Measurements from ENCODE around the gene GAS2L3.

Gene GAS2L3

DNA sequence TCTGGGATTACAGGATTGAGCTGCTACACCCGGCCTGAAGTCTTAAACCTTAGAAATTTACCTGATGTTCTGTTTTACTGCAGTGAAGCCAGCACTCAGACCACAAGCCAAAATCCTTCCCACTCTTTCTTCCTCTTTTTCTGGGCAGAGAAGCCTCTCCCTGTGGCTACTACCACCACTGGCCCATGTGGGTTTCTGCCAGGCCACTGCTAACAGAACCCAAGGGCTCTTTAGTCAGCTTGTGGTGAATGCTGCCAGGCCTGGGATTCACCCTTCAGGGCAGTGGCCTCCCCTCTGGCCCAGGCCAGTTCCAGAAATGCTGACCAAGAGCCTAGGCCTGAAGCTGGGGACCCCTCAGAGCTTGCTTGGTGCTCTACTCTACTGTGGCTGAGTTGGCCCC, 35.3 kb downstream of the GAS2L3 start:
- no peak overlapping the region for H3K4me3 ChIP-seq (replicated peaks; ENCODE audit: insufficient read depth, low read length)
- DNase-seq (ENCODE audit: low read depth in 1 of 2, low spot score in 1 of 2) = peak in 1 of 2 experiments; percentile 34
- H3K27me3 ChIP-seq (ENCODE audit: insufficient read depth, poor library complexity, severe bottlenecking) = no peaks in the 10 kb centered on the region
- no peak overlapping the region for H3K27ac ChIP-seq (replicated peaks)
- TF ChIP-seq GABPA (IDR thresholded peaks at IDR 0.05; ENCODE audit: low read depth) = no peak
- TF ChIP-seq SPI1 (IDR thresholded peaks at IDR 0.05; ENCODE audit: borderline replicate concordance, low read depth) = no peak
- TF ChIP-seq, protein P1, sequence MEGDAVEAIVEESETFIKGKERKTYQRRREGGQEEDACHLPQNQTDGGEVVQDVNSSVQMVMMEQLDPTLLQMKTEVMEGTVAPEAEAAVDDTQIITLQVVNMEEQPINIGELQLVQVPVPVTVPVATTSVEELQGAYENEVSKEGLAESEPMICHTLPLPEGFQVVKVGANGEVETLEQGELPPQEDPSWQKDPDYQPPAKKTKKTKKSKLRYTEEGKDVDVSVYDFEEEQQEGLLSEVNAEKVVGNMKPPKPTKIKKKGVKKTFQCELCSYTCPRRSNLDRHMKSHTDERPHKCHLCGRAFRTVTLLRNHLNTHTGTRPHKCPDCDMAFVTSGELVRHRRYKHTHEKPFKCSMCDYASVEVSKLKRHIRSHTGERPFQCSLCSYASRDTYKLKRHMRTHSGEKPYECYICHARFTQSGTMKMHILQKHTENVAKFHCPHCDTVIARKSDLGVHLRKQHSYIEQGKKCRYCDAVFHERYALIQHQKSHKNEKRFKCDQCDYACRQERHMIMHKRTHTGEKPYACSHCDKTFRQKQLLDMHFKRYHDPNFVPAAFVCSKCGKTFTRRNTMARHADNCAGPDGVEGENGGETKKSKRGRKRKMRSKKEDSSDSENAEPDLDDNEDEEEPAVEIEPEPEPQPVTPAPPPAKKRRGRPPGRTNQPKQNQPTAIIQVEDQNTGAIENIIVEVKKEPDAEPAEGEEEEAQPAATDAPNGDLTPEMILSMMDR (IDR thresholded peaks at IDR 0.05; ENCODE audit: insufficient read depth, low read length) = no peak
- TF ChIP-seq, protein P2, sequence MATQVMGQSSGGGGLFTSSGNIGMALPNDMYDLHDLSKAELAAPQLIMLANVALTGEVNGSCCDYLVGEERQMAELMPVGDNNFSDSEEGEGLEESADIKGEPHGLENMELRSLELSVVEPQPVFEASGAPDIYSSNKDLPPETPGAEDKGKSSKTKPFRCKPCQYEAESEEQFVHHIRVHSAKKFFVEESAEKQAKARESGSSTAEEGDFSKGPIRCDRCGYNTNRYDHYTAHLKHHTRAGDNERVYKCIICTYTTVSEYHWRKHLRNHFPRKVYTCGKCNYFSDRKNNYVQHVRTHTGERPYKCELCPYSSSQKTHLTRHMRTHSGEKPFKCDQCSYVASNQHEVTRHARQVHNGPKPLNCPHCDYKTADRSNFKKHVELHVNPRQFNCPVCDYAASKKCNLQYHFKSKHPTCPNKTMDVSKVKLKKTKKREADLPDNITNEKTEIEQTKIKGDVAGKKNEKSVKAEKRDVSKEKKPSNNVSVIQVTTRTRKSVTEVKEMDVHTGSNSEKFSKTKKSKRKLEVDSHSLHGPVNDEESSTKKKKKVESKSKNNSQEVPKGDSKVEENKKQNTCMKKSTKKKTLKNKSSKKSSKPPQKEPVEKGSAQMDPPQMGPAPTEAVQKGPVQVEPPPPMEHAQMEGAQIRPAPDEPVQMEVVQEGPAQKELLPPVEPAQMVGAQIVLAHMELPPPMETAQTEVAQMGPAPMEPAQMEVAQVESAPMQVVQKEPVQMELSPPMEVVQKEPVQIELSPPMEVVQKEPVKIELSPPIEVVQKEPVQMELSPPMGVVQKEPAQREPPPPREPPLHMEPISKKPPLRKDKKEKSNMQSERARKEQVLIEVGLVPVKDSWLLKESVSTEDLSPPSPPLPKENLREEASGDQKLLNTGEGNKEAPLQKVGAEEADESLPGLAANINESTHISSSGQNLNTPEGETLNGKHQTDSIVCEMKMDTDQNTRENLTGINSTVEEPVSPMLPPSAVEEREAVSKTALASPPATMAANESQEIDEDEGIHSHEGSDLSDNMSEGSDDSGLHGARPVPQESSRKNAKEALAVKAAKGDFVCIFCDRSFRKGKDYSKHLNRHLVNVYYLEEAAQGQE (IDR thresholded peaks at IDR 0.05; ENCODE audit: insufficient replicate concordance, low read depth) = no peak
- TF ChIP-seq POLR2AphosphoS5 (IDR thresholded peaks at IDR 0.05; ENCODE audit: low read depth) = no peak

DNA sequence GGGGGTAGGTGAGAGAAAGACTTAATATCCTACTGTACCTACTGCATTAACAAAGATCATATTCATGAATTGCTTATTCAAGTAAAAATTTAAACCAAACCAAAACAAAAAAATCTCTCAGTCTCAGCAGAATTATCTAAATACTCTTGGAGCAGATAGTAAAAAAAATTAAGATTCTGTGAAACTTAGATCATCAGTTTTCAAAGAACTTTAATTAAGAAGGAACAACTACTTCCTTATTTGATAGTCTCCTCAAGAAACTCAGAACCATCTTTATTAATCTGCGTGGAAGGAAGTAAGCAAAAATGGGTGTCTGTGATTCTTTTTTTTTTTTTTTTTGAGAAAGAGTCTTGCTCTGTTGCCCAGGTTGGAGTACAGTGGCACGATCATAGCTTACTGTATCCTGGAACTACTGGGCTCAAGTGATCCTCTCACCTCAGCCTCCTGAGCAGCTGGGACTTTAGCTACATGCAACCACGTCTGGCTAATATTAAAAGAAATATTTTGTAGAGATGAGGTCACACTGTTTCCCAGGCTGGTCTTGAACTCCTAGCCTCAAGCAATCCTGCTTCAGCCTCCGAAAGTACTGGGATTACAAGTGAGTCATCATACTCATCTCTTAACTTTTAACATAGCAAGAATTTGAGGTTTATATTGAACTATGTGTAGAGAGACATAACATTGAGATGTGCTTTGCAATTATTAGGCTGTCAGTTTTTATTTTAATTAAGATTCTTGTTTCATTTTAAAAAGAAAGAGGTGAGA, 37.4 kb downstream of the GAS2L3 start:
- H3K27me3 ChIP-seq (ENCODE audit: insufficient read depth, poor library complexity, severe bottlenecking) = no peaks in the 10 kb centered on the region
- H3K27ac ChIP-seq (replicated peaks) = no peak overlapping the region
- no peak for DNase-seq (ENCODE audit: low read depth in 1 of 2, low spot score in 1 of 2)
- H3K4me3 ChIP-seq (replicated peaks; ENCODE audit: insufficient read depth, low read length) = no peak overlapping the region
- TF ChIP-seq POLR2AphosphoS5 (IDR thresholded peaks at IDR 0.05; ENCODE audit: low read depth) (no peak), SPI1 (IDR thresholded peaks at IDR 0.05; ENCODE audit: borderline replicate concordance, low read depth) (no peak), GABPA (IDR thresholded peaks at IDR 0.05; ENCODE audit: low read depth) (no peak)
- TF ChIP-seq, protein P2 (IDR thresholded peaks at IDR 0.05; ENCODE audit: insufficient replicate concordance, low read depth) = no peak
- TF ChIP-seq, protein P1 (IDR thresholded peaks at IDR 0.05; ENCODE audit: insufficient read depth, low read length) = no peak

- no peak for TF ChIP-seq POLR2AphosphoS5 (IDR thresholded peaks at IDR 0.05; ENCODE audit: low read depth)
- TF ChIP-seq, protein P1 (IDR thresholded peaks at IDR 0.05; ENCODE audit: insufficient read depth, low read length) = no peak
- no peak for TF ChIP-seq GABPA (IDR thresholded peaks at IDR 0.05; ENCODE audit: low read depth)
- no peak for TF ChIP-seq SPI1 (IDR thresholded peaks at IDR 0.05; ENCODE audit: borderline replicate concordance, low read depth)
- TF ChIP-seq, protein P2 (IDR thresholded peaks at IDR 0.05; ENCODE audit: insufficient replicate concordance, low read depth) = no peak
- no peak for DNase-seq (ENCODE audit: low read depth in 1 of 2, low spot score in 1 of 2)
- H3K4me3 ChIP-seq (replicated peaks; ENCODE audit: insufficient read depth, low read length) = no peak overlapping the region
- no peaks in the 10 kb centered on the region for H3K27me3 ChIP-seq (ENCODE audit: insufficient read depth, poor library complexity, severe bottlenecking)
- H3K27ac ChIP-seq (replicated peaks) = no peak overlapping the region
Observed at GRCh38 chr12:100612606-100613005, 39.1 kb downstream of the GAS2L3 start.
